Nephron (organoid): ENCODE measurements around the gene ATP8A1.
A peak's percentile ranks its signal among the peaks of the same experiment; 100 is the strongest.
"Not testable (repeated sequence)": the region's sequence is repeated elsewhere in the genome, so short reads cannot be mapped to it uniquely, and the experiment has no call there.

Source experiments
- H3K27ac Mint-ChIP-seq, 3 experiments: 2 replicates each; pipeline ENCODE4 v1.8.0; 2020; ENCODE audit warnings: mixed read lengths in 3 of 3, mild to moderate bottlenecking in 2 of 3, moderate library complexity in 1 of 3
- H3K27me3 Mint-ChIP-seq: 2 replicates; pipeline ENCODE4 v1.8.0; 2021; ENCODE audit warnings: low read depth, mild to moderate bottlenecking, moderate library complexity, mixed read lengths
- H3K36me3 Mint-ChIP-seq: 2 replicates; pipeline ENCODE4 v1.8.0; 2020; ENCODE audit warnings: low read depth, mixed read lengths
- H3K4me1 Mint-ChIP-seq: 2 replicates; pipeline ENCODE4 v1.8.0; 2020; ENCODE audit warnings: mixed read lengths
- H3K4me3 Mint-ChIP-seq, 3 experiments: 2 replicates each; pipeline ENCODE4 v1.8.0; 2020; ENCODE audit warnings: mild to moderate bottlenecking in 3 of 3, mixed read lengths in 3 of 3, moderate library complexity in 2 of 3
- H3K9me3 Mint-ChIP-seq: 2 replicates; pipeline ENCODE4 v1.8.0; 2020; ENCODE audit warnings: mixed read lengths
- CTCF ChIP-seq, 3 experiments: fragments of 200-600 bp; sonication (generic); IDR thresholded peaks; one replicate each; pipeline ENCODE4 v1.5.0; 2021; ENCODE audit warnings: antibody characterized with exemption in 3 of 3; ENCODE audit not compliant: unreplicated experiment in 3 of 3

Gene ATP8A1

GRCh38 chr4:42654631-42655268 is 2.2 kb downstream of the ATP8A1 start:
- no peak for TF ChIP-seq CTCF (IDR thresholded peaks at IDR 0.05; ENCODE audit: unreplicated experiment in 3 of 3)
- peaks cover 11% of the 10 kb centered on the region for H3K9me3 Mint-ChIP-seq
- H3K27ac Mint-ChIP-seq: peak overlapping the region in 1 of 3 experiments; percentile 59
- peak overlapping the region; percentile 91 to 93 (median 92) for H3K4me3 Mint-ChIP-seq
- H3K4me1 Mint-ChIP-seq: peaks cover 31% of the 10 kb centered on the region
- H3K27me3 Mint-ChIP-seq: peaks cover 15% of the 10 kb centered on the region
- peaks cover 14% of the 10 kb centered on the region for H3K36me3 Mint-ChIP-seq

- TF ChIP-seq CTCF (IDR thresholded peaks at IDR 0.05; ENCODE audit: unreplicated experiment in 3 of 3): no peak
- H3K36me3 Mint-ChIP-seq: peaks cover 14% of the 10 kb centered on the region
- H3K4me1 Mint-ChIP-seq: peaks cover 25% of the 10 kb centered on the region
- H3K27me3 Mint-ChIP-seq: peaks cover 15% of the 10 kb centered on the region
- H3K4me3 Mint-ChIP-seq: peak overlapping the region in 1 of 3 experiments; percentile 5
- no peak overlapping the region for H3K27ac Mint-ChIP-seq
- H3K9me3 Mint-ChIP-seq: peaks cover 11% of the 10 kb centered on the region
These were observed 3.0 kb downstream of the ATP8A1 start for GRCh38 chr4:42653626-42654560.

- not testable (repeated sequence) for H3K4me3 Mint-ChIP-seq, H3K27ac Mint-ChIP-seq
- Mint-ChIP-seq H3K9me3 (peaks cover 11% of the 10 kb centered on the region), H3K27me3 (peaks cover 15% of the 10 kb centered on the region), H3K36me3 (peaks cover 14% of the 10 kb centered on the region), H3K4me1 (peaks cover 13% of the 10 kb centered on the region)
These were observed 4.2 kb downstream of the ATP8A1 start for GRCh38 chr4:42652529-42653231.

- Mint-ChIP-seq H3K9me3 (peaks cover 11% of the 10 kb centered on the region), H3K27ac (no peak overlapping the region), H3K4me3 (no peak overlapping the region), H3K36me3 (peaks cover 14% of the 10 kb centered on the region), H3K4me1 (no peaks in the 10 kb centered on the region), H3K27me3 (peaks cover 3% of the 10 kb centered on the region)
- no peak for TF ChIP-seq CTCF (IDR thresholded peaks at IDR 0.05; ENCODE audit: unreplicated experiment in 3 of 3)
These were observed 7.0 kb downstream of the ATP8A1 start for GRCh38 chr4:42649870-42650269.

GRCh38 chr4:42646999-42647541 is 9.8 kb downstream of the ATP8A1 start:
- no peak for TF ChIP-seq CTCF (IDR thresholded peaks at IDR 0.05; ENCODE audit: unreplicated experiment in 3 of 3)
- H3K9me3 Mint-ChIP-seq: peaks cover 4% of the 10 kb centered on the region
- no peaks in the 10 kb centered on the region for H3K4me1 Mint-ChIP-seq
- no peak overlapping the region for H3K27ac Mint-ChIP-seq
- no peaks in the 10 kb centered on the region for H3K27me3 Mint-ChIP-seq
- peaks cover 2% of the 10 kb centered on the region for H3K36me3 Mint-ChIP-seq
- H3K4me3 Mint-ChIP-seq: no peak overlapping the region
